Natural killer cell treated with Interleukin-12 subunit alpha and Interleukin-12 subunit beta and Interleukin-15 and Interleukin-18, amount 100 ng/mL, for 72 hours (primary cell): ENCODE results near the gene PORCN. TPM values are rescaled to one million over a fixed set of nuclear protein-coding genes. Genes with fewer than 3 reads are reported as not detected.
A peak's percentile ranks its signal among the peaks of the same experiment; 100 is the strongest.
"Not testable (repeated sequence)": the region's sequence is repeated elsewhere in the genome, so short reads cannot be mapped to it uniquely, and the experiment has no call there.

ENCODE experiments used
- ATAC-seq, 2 donors: fragments of 150-1000 bp; cut with Tn5 transposase in 1 of 2; sonication (Bioruptor Pico), chemical (Tn5 transposase) in 1 of 2; 2 replicates each; pipeline ENCODE4 v1.10.0; 2021
- DNase-seq: peaks from one replicate; pipeline ENCODE4 v3.0.0; 2022; ENCODE audit warnings: low spot score
- H3K27ac Mint-ChIP-seq, 2 donors: 1 replicate in 1 of 2; 2 replicates in 1 of 2; pipeline ENCODE4 v1.8.0; 2022; ENCODE audit warnings: mixed read lengths in 2 of 2, mild to moderate bottlenecking in 1 of 2, moderate library complexity in 1 of 2
- H3K27me3 Mint-ChIP-seq, 2 donors: 1 replicate in 1 of 2; 2 replicates in 1 of 2; pipeline ENCODE4 v1.8.0; 2022; ENCODE audit warnings: mixed read lengths in 2 of 2
- H3K36me3 Mint-ChIP-seq: one replicate; pipeline ENCODE4 v1.8.0; 2022; ENCODE audit warnings: mixed read lengths
- H3K4me1 Mint-ChIP-seq, 2 donors: 1 replicate in 1 of 2; 2 replicates in 1 of 2; pipeline ENCODE4 v1.8.0; 2022; ENCODE audit warnings: low read depth in 2 of 2, mixed read lengths in 2 of 2, mild to moderate bottlenecking in 1 of 2
- H3K4me3 Mint-ChIP-seq: one replicate; pipeline ENCODE4 v1.8.0; 2022; ENCODE audit warnings: mixed read lengths
- H3K9me3 Mint-ChIP-seq: 2 replicates; pipeline ENCODE4 v1.8.0; 2022; ENCODE audit warnings: mixed read lengths
- total RNA-seq, 2 donors: library from RNA; stranded (reverse); gene quantifications; one replicate each; pipeline ENCODE4 v1.2.3, GENCODE V29; 2022

PORCN gene
- total RNA-seq, 2 donors from 2014 or later = 25.9 to 31.0 TPM

DNA sequence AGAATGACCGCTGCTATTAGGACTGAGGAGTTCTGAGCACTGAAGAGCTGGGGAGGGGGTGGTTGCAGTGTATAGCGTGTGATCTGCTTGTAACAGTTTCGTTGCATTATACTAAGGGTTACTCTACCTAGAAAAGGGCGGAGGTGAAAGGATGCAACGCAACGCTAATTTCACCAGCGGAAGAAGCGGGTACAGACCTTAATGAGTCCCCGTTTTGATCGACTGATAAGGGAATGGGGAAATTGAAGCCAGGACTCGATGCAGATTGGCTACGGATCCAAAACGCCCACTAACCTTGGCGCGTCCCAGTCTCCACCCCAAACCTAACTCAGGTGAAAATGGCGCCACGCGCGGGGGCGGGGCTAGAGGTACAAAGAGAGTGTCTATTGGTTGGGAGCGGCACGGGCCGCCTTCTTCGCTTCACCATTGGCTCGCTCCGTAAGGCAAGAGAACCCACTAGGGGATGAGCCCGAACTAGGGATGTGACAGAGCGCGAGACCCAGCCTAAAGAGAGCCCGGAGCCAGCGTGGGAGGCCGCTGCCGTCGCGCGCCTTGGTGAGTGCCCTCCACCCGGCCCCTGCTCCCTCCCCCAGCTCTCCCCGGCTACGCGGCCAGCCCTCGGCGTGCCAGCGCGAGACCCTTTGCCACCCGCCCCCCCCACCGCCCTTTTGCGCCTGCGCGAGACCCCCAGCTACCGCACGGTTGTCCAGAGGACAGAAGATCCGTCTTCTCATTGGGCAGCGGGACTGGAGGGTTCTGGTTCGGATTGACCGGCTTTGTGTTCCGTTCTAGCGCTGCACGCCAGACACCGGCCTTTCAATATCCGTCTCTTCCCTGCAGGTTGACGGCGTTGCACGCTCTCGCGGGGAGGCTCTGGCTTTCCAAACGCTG is 12.8 kb downstream of the PORCN start, which contains the start of gene EBP:
TSS of gene EBP (plus strand) at position 456 of the 891 bp plus-strand sequence. CDS start 1,964 bp downstream, outside the sequence.
- ATAC-seq (peak; percentile 95), DNase-seq (peak; percentile 95)
- Mint-ChIP-seq H3K36me3 (peaks cover 8% of the 10 kb centered on the region), H3K4me1 (peaks cover 20 to 22% of the 10 kb centered on the region in 2 donors), H3K9me3 (no peaks in the 10 kb centered on the region), H3K27me3 (peaks cover 0 to 4% of the 10 kb centered on the region in 2 donors), H3K4me3 (peak within 1 kb of the TSS; percentile 94), H3K27ac (peak within 1 kb of the TSS; percentile 91 to 100)

DNA sequence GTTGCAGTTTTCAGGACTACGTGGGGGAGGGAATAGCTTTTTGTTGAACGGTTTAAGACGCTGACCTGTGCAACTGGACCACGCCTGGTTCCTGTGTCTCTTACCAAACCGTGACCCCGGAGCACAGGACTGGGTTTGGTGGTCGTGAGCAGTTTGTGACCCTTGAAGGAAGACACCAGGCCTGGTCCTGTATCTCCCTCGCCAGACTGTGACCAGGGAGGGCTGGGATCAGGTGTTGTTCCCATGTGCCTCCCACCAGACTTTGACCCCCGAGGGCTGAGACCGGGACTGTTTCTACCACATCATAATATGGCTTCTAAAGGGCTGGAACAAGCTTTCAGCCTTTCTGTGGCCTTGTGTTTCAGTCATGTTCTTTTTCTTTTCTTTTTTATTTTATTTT is 13.5 kb downstream of the PORCN start:
- DNase-seq (no peak), ATAC-seq (no peak)
- peak overlapping the region; percentile 91 to 100 for H3K27ac Mint-ChIP-seq
- peaks cover 11% of the 10 kb centered on the region for H3K36me3 Mint-ChIP-seq
- peaks cover 0 to 5% of the 10 kb centered on the region in 2 donors for H3K27me3 Mint-ChIP-seq
- peak overlapping the region; percentile 94 for H3K4me3 Mint-ChIP-seq
- H3K4me1 Mint-ChIP-seq = peaks cover 22 to 25% of the 10 kb centered on the region in 2 donors
- no peaks in the 10 kb centered on the region for H3K9me3 Mint-ChIP-seq

DNA sequence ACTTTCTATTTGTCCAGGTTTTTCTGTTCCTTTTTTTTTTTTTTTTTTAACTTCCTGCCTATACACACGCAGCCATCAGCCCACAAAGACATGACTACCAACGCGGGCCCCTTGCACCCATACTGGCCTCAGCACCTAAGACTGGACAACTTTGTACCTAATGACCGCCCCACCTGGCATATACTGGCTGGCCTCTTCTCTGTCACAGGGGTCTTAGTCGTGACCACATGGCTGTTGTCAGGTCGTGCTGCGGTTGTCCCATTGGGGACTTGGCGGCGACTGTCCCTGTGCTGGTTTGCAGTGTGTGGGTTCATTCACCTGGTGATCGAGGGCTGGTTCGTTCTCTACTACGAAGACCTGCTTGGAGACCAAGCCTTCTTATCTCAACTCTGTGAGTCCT is 14.9 kb downstream of the PORCN start:
- Mint-ChIP-seq H3K9me3 (no peaks in the 10 kb centered on the region), H3K36me3 (peaks cover 17% of the 10 kb centered on the region), H3K27me3 (peaks cover 0 to 5% of the 10 kb centered on the region in 2 donors), H3K4me3 (peak overlapping the region; percentile 94), H3K27ac (peak overlapping the region; percentile 47 to 54), H3K4me1 (peaks cover 23 to 25% of the 10 kb centered on the region in 2 donors)
- DNase-seq (no peak), ATAC-seq (no peak)

- not testable (repeated sequence) for H3K9me3 Mint-ChIP-seq, H3K27me3 Mint-ChIP-seq, ATAC-seq, DNase-seq, H3K27ac Mint-ChIP-seq, H3K4me3 Mint-ChIP-seq
- peaks cover 17 to 18% of the 10 kb centered on the region in 2 donors for H3K4me1 Mint-ChIP-seq
- H3K36me3 Mint-ChIP-seq = peaks cover 17% of the 10 kb centered on the region
Observed at GRCh38 chrX:48525853-48526252, 17.1 kb downstream of the PORCN start.

GRCh38 chrX:48530736-48531135 is 21.9 kb downstream of the PORCN start:
- H3K27me3 Mint-ChIP-seq = peaks cover 0 to 7% of the 10 kb centered on the region in 2 donors
- peaks cover 19% of the 10 kb centered on the region for H3K36me3 Mint-ChIP-seq
- no peak overlapping the region for H3K4me3 Mint-ChIP-seq
- peaks cover 32 to 45% of the 10 kb centered on the region in 2 donors for H3K4me1 Mint-ChIP-seq
- no peak for DNase-seq
- peak overlapping the region; percentile 56 to 74 for H3K27ac Mint-ChIP-seq
- H3K9me3 Mint-ChIP-seq = no peaks in the 10 kb centered on the region
- ATAC-seq = no peak

DNA sequence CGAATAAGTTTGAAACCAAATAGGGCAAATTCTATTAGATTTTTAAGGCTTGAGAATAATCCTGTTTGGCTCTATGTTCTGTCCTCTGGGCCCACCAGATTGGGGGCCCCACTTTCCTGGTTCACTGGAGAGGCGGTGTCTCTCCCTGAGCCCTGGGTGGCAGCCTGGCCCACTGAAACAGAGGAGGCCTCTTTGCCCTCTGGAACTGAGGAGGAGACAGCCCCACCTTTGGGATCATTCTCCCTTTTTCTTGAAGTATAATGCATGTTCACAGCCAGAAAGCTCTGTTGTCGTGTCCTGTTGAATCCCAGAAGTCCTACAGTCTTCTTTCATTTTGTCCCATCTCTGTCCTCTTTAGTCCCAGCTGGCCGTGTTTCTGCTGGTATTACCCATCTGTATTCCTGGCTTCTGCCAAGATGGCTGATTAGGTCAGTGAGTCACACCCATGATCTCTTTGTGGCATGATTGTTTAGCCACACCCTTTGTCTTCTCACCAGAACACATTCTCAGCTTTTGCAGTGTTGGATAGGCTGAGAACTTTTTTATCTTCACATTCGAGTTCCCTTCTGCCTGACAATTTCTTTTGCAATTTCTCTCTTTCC is 22.7 kb downstream of the PORCN start:
- Mint-ChIP-seq H3K27me3 (peaks cover 0 to 7% of the 10 kb centered on the region in 2 donors), H3K27ac (peak overlapping the region; percentile 56 to 74), H3K4me1 (peaks cover 30 to 43% of the 10 kb centered on the region in 2 donors), H3K36me3 (peaks cover 16% of the 10 kb centered on the region), H3K9me3 (no peaks in the 10 kb centered on the region), H3K4me3 (peak overlapping the region; percentile 44)
- ATAC-seq (peak; percentile 68 to 73), DNase-seq (no peak)

DNA sequence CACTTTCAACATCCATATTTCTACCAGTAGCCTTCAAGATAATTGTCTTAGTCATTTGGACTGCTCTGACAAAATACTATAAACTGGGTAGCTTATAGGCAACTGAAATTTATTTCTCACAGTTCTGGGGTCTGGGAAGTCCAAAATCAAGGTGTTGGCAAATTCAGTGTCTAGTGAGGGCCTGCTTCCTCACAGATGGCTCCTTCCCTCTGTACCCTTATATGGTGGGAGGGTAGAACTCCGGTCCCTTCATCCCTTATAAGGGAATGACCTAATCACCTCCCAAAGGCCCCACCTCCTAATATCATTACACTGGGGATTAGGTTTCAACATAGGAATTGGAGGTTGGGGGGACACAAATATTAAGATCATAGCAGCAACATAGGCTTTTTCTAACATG is 23.4 kb downstream of the PORCN start:
- Mint-ChIP-seq H3K27me3 (peaks cover 0 to 5% of the 10 kb centered on the region in 2 donors), H3K9me3 (no peaks in the 10 kb centered on the region), H3K27ac (peak overlapping the region; percentile 56 to 74), H3K4me1 (peaks cover 27 to 38% of the 10 kb centered on the region in 2 donors), H3K36me3 (peaks cover 12% of the 10 kb centered on the region), H3K4me3 (peak overlapping the region; percentile 44)
- DNase-seq = no peak
- ATAC-seq = no peak

DNA sequence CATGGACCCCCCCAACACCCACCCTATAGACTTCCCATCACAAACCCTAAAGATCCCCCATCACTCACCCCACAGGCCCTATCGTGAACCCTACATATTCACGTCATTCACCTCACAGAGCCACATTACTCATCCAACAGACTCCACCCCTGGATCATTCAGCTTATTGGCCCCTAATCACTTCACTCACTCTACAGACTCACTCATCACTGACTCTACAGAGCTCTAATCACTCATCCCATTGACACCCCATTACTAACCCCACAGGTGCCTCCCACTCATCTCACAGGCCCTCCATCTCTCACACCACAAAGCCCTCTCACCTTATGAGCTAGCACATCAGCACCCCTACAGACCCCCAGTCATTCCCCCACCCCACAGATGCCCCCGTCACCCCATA is 24.4 kb downstream of the PORCN start:
- no peak for ATAC-seq
- Mint-ChIP-seq H3K27ac (peak overlapping the region in 1 of 2 donors; percentile 74), H3K9me3 (no peaks in the 10 kb centered on the region), H3K4me1 (peaks cover 27 to 42% of the 10 kb centered on the region in 2 donors), H3K4me3 (no peak overlapping the region), H3K27me3 (peaks cover 0 to 5% of the 10 kb centered on the region in 2 donors), H3K36me3 (peaks cover 11% of the 10 kb centered on the region)
- DNase-seq = no peak

- peaks cover 0 to 5% of the 10 kb centered on the region in 2 donors for H3K27me3 Mint-ChIP-seq
- peaks cover 5% of the 10 kb centered on the region for H3K36me3 Mint-ChIP-seq
- DNase-seq (no peak), ATAC-seq (no peak)
- H3K4me3 Mint-ChIP-seq = peak overlapping the region; percentile 96
- peaks cover 23 to 34% of the 10 kb centered on the region in 2 donors for H3K4me1 Mint-ChIP-seq
- no peaks in the 10 kb centered on the region for H3K9me3 Mint-ChIP-seq
- H3K27ac Mint-ChIP-seq = peak overlapping the region; percentile 86
Observed at GRCh38 chrX:48538641-48539344, 30.0 kb downstream of the PORCN start.

- H3K9me3 Mint-ChIP-seq = no peaks in the 10 kb centered on the region
- H3K27me3 Mint-ChIP-seq = peaks cover 0 to 1% of the 10 kb centered on the region in 2 donors
- peak within 1 kb of the TSS; percentile 86 for H3K27ac Mint-ChIP-seq
- ATAC-seq (peak; percentile 89 to 94), DNase-seq (peak; percentile 98)
- H3K4me3 Mint-ChIP-seq = peak within 1 kb of the TSS; percentile 96
- peaks cover 18 to 27% of the 10 kb centered on the region in 2 donors for H3K4me1 Mint-ChIP-seq
- H3K36me3 Mint-ChIP-seq = peaks cover 5% of the 10 kb centered on the region
Observed at GRCh38 chrX:48539345-48540027, 30.7 kb downstream of the PORCN start, which contains the start of gene TBC1D25. Gene TBC1D25, plus strand, starts transcription at chrX:48539714. Its CDS starts 84 bp downstream, at chrX:48539798.

- no peak for DNase-seq
- ATAC-seq = peak; percentile 69 to 72
- Mint-ChIP-seq H3K27ac (peak overlapping the region; percentile 86), H3K4me1 (peaks cover 18 to 25% of the 10 kb centered on the region in 2 donors), H3K4me3 (peak overlapping the region; percentile 96), H3K27me3 (no peaks in the 10 kb centered on the region), H3K36me3 (peaks cover 5% of the 10 kb centered on the region), H3K9me3 (no peaks in the 10 kb centered on the region)
Observed at GRCh38 chrX:48540028-48540375, 31.2 kb downstream of the PORCN start.

- H3K4me1 Mint-ChIP-seq = peaks cover 19 to 22% of the 10 kb centered on the region in 2 donors
- ATAC-seq = no peak
- no peak for DNase-seq
- H3K36me3 Mint-ChIP-seq = peaks cover 5% of the 10 kb centered on the region
- H3K4me3 Mint-ChIP-seq = peak overlapping the region; percentile 96
- peak overlapping the region; percentile 86 for H3K27ac Mint-ChIP-seq
- no peaks in the 10 kb centered on the region for H3K27me3 Mint-ChIP-seq
- no peaks in the 10 kb centered on the region for H3K9me3 Mint-ChIP-seq
Observed at GRCh38 chrX:48540480-48540879, 31.7 kb downstream of the PORCN start.
